Measurements from ENCODE around the gene CUL2.

Gene CUL2

GRCh38 chr10:35007858-35008301 is 82.3 kb downstream of the CUL2 start:
- no peaks in the 10 kb centered on the region for H3K9me3 ChIP-seq (ENCODE audit: control insufficient read depth in 5 of 5, low read length in 5 of 5)
- H3K4me3 ChIP-seq (ENCODE audit: low read depth in 1 of 5, low read length in 5 of 5), result no peak overlapping the region
- no peaks in the 10 kb centered on the region for H3K27me3 ChIP-seq (ENCODE audit: control insufficient read depth in 5 of 5, insufficient read depth in 4 of 5, low read length in 5 of 5)
- H3K4me1 ChIP-seq (ENCODE audit: control insufficient read depth in 5 of 5, insufficient read depth in 5 of 5, low read length in 5 of 5), result no peaks in the 10 kb centered on the region
- H3K27ac ChIP-seq (ENCODE audit: low read depth, low read length), result no peak overlapping the region
- H3K36me3 ChIP-seq (ENCODE audit: control insufficient read depth in 5 of 5, insufficient read depth in 5 of 5, low read length in 5 of 5), result peaks cover 11 to 43% (median 31%) of the 10 kb centered on the region in 5 donors
- H3K9ac ChIP-seq (ENCODE audit: low read length in 5 of 5), result no peak overlapping the region

GRCh38 chr10:35006836-35007235 is 83.3 kb downstream of the CUL2 start:
- H3K9me3 ChIP-seq (ENCODE audit: control insufficient read depth in 5 of 5, low read length in 5 of 5), result no peaks in the 10 kb centered on the region
- H3K27ac ChIP-seq (ENCODE audit: low read depth, low read length), result no peak overlapping the region
- no peak overlapping the region for H3K9ac ChIP-seq (ENCODE audit: low read length in 5 of 5)
- no peaks in the 10 kb centered on the region for H3K4me1 ChIP-seq (ENCODE audit: control insufficient read depth in 5 of 5, insufficient read depth in 5 of 5, low read length in 5 of 5)
- no peak overlapping the region for H3K4me3 ChIP-seq (ENCODE audit: low read depth in 1 of 5, low read length in 5 of 5)
- H3K36me3 ChIP-seq (ENCODE audit: control insufficient read depth in 5 of 5, insufficient read depth in 5 of 5, low read length in 5 of 5), result peaks cover 8 to 33% (median 21%) of the 10 kb centered on the region in 5 donors
- H3K27me3 ChIP-seq (ENCODE audit: control insufficient read depth in 5 of 5, insufficient read depth in 4 of 5, low read length in 5 of 5), result no peaks in the 10 kb centered on the region

- peaks cover 5 to 25% (median 15%) of the 10 kb centered on the region in 5 donors for H3K36me3 ChIP-seq (ENCODE audit: control insufficient read depth in 5 of 5, insufficient read depth in 5 of 5, low read length in 5 of 5)
- H3K9me3 ChIP-seq (ENCODE audit: control insufficient read depth in 5 of 5, low read length in 5 of 5), result no peaks in the 10 kb centered on the region
Measured at GRCh38 chr10:35005868-35006267, 84.3 kb downstream of the CUL2 start.

GRCh38 chr10:35004651-35005050 is 85.5 kb downstream of the CUL2 start:
- Histone ChIP-seq H3K4me1 (ENCODE audit: control insufficient read depth in 5 of 5, insufficient read depth in 5 of 5, low read length in 5 of 5) (no peaks in the 10 kb centered on the region), H3K27me3 (ENCODE audit: control insufficient read depth in 5 of 5, insufficient read depth in 4 of 5, low read length in 5 of 5) (no peaks in the 10 kb centered on the region), H3K9me3 (ENCODE audit: control insufficient read depth in 5 of 5, low read length in 5 of 5) (no peaks in the 10 kb centered on the region), H3K4me3 (ENCODE audit: low read depth in 1 of 5, low read length in 5 of 5) (no peak overlapping the region), H3K27ac (ENCODE audit: low read depth, low read length) (no peak overlapping the region), H3K9ac (ENCODE audit: low read length in 5 of 5) (no peak overlapping the region), H3K36me3 (ENCODE audit: control insufficient read depth in 5 of 5, insufficient read depth in 5 of 5, low read length in 5 of 5) (peaks cover 5 to 13% (median 8%) of the 10 kb centered on the region in 5 donors)

More at GRCh38 chr10:35005868-35006267, 84.3 kb downstream of the CUL2 start:
- Histone ChIP-seq H3K27ac (ENCODE audit: low read depth, low read length) (no peak overlapping the region), H3K27me3 (ENCODE audit: control insufficient read depth in 5 of 5, insufficient read depth in 4 of 5, low read length in 5 of 5) (no peaks in the 10 kb centered on the region), H3K4me3 (ENCODE audit: low read depth in 1 of 5, low read length in 5 of 5) (no peak overlapping the region), H3K4me1 (ENCODE audit: control insufficient read depth in 5 of 5, insufficient read depth in 5 of 5, low read length in 5 of 5) (no peaks in the 10 kb centered on the region), H3K9ac (ENCODE audit: low read length in 5 of 5) (no peak overlapping the region)

GRCh38 chr10:35003906-35004305 is 86.2 kb downstream of the CUL2 start:
- Histone ChIP-seq H3K4me1 (ENCODE audit: control insufficient read depth in 5 of 5, insufficient read depth in 5 of 5, low read length in 5 of 5) (no peaks in the 10 kb centered on the region), H3K9me3 (ENCODE audit: control insufficient read depth in 5 of 5, low read length in 5 of 5) (no peaks in the 10 kb centered on the region), H3K27ac (ENCODE audit: low read depth, low read length) (no peak overlapping the region), H3K27me3 (ENCODE audit: control insufficient read depth in 5 of 5, insufficient read depth in 4 of 5, low read length in 5 of 5) (no peaks in the 10 kb centered on the region), H3K36me3 (ENCODE audit: control insufficient read depth in 5 of 5, insufficient read depth in 5 of 5, low read length in 5 of 5) (peaks cover 0 to 8% (median 3%) of the 10 kb centered on the region in 5 donors), H3K4me3 (ENCODE audit: low read depth in 1 of 5, low read length in 5 of 5) (no peak overlapping the region), H3K9ac (ENCODE audit: low read length in 5 of 5) (no peak overlapping the region)

GRCh38 chr10:35000936-35001335 is 89.2 kb downstream of the CUL2 start:
- H3K9me3 ChIP-seq (ENCODE audit: control insufficient read depth in 5 of 5, low read length in 5 of 5), result no peaks in the 10 kb centered on the region
- H3K27ac ChIP-seq (ENCODE audit: low read depth, low read length), result no peak overlapping the region
- no peak overlapping the region for H3K9ac ChIP-seq (ENCODE audit: low read length in 5 of 5)
- peaks cover 0 to 3% (median 0%) of the 10 kb centered on the region in 5 donors for H3K36me3 ChIP-seq (ENCODE audit: control insufficient read depth in 5 of 5, insufficient read depth in 5 of 5, low read length in 5 of 5)
- no peak overlapping the region for H3K4me3 ChIP-seq (ENCODE audit: low read depth in 1 of 5, low read length in 5 of 5)
- H3K27me3 ChIP-seq (ENCODE audit: control insufficient read depth in 5 of 5, insufficient read depth in 4 of 5, low read length in 5 of 5), result no peaks in the 10 kb centered on the region
- H3K4me1 ChIP-seq (ENCODE audit: control insufficient read depth in 5 of 5, insufficient read depth in 5 of 5, low read length in 5 of 5), result no peaks in the 10 kb centered on the region

GRCh38 chr10:34999532-34999931 is 90.6 kb downstream of the CUL2 start:
- Histone ChIP-seq H3K27me3 (ENCODE audit: control insufficient read depth in 5 of 5, insufficient read depth in 4 of 5, low read length in 5 of 5) (no peaks in the 10 kb centered on the region), H3K27ac (ENCODE audit: low read depth, low read length) (no peak overlapping the region), H3K36me3 (ENCODE audit: control insufficient read depth in 5 of 5, insufficient read depth in 5 of 5, low read length in 5 of 5) (no peaks in the 10 kb centered on the region), H3K9me3 (ENCODE audit: control insufficient read depth in 5 of 5, low read length in 5 of 5) (no peaks in the 10 kb centered on the region), H3K9ac (ENCODE audit: low read length in 5 of 5) (no peak overlapping the region), H3K4me3 (ENCODE audit: low read depth in 1 of 5, low read length in 5 of 5) (no peak overlapping the region), H3K4me1 (ENCODE audit: control insufficient read depth in 5 of 5, insufficient read depth in 5 of 5, low read length in 5 of 5) (no peaks in the 10 kb centered on the region)

- Histone ChIP-seq H3K4me1 (ENCODE audit: control insufficient read depth in 5 of 5, insufficient read depth in 5 of 5, low read length in 5 of 5) (no peaks in the 10 kb centered on the region), H3K27me3 (ENCODE audit: control insufficient read depth in 5 of 5, insufficient read depth in 4 of 5, low read length in 5 of 5) (no peaks in the 10 kb centered on the region), H3K9ac (ENCODE audit: low read length in 5 of 5) (no peak overlapping the region), H3K4me3 (ENCODE audit: low read depth in 1 of 5, low read length in 5 of 5) (no peak overlapping the region), H3K36me3 (ENCODE audit: control insufficient read depth in 5 of 5, insufficient read depth in 5 of 5, low read length in 5 of 5) (no peaks in the 10 kb centered on the region), H3K9me3 (ENCODE audit: control insufficient read depth in 5 of 5, low read length in 5 of 5) (no peaks in the 10 kb centered on the region), H3K27ac (ENCODE audit: low read depth, low read length) (no peak overlapping the region)
Measured at GRCh38 chr10:34998940-34999339, 91.2 kb downstream of the CUL2 start.

- Histone ChIP-seq H3K36me3 (ENCODE audit: control insufficient read depth in 5 of 5, insufficient read depth in 5 of 5, low read length in 5 of 5) (no peaks in the 10 kb centered on the region), H3K9me3 (ENCODE audit: control insufficient read depth in 5 of 5, low read length in 5 of 5) (no peaks in the 10 kb centered on the region), H3K4me3 (ENCODE audit: low read depth in 1 of 5, low read length in 5 of 5) (no peak overlapping the region), H3K4me1 (ENCODE audit: control insufficient read depth in 5 of 5, insufficient read depth in 5 of 5, low read length in 5 of 5) (peaks cover 0 to under 1% (median 0%) of the 10 kb centered on the region in 5 donors), H3K27me3 (ENCODE audit: control insufficient read depth in 5 of 5, insufficient read depth in 4 of 5, low read length in 5 of 5) (no peaks in the 10 kb centered on the region), H3K9ac (ENCODE audit: low read length in 5 of 5) (no peak overlapping the region), H3K27ac (ENCODE audit: low read depth, low read length) (no peak overlapping the region)
Measured at GRCh38 chr10:34996843-34997242, 93.3 kb downstream of the CUL2 start.

GRCh38 chr10:34995925-34996324 is 94.2 kb downstream of the CUL2 start:
- H3K36me3 ChIP-seq (ENCODE audit: control insufficient read depth in 5 of 5, insufficient read depth in 5 of 5, low read length in 5 of 5), result no peaks in the 10 kb centered on the region
- H3K27me3 ChIP-seq (ENCODE audit: control insufficient read depth in 5 of 5, insufficient read depth in 4 of 5, low read length in 5 of 5), result no peaks in the 10 kb centered on the region
- no peak overlapping the region for H3K9ac ChIP-seq (ENCODE audit: low read length in 5 of 5)
- H3K4me3 ChIP-seq (ENCODE audit: low read depth in 1 of 5, low read length in 5 of 5), result no peak overlapping the region
- H3K9me3 ChIP-seq (ENCODE audit: control insufficient read depth in 5 of 5, low read length in 5 of 5), result no peaks in the 10 kb centered on the region
- H3K27ac ChIP-seq (ENCODE audit: low read depth, low read length), result no peak overlapping the region
- peaks cover 0 to 5% (median 0%) of the 10 kb centered on the region in 5 donors for H3K4me1 ChIP-seq (ENCODE audit: control insufficient read depth in 5 of 5, insufficient read depth in 5 of 5, low read length in 5 of 5)

All from subcutaneous abdominal adipose tissue (tissue), 5 donors.